ENCODE data around the gene RELCH. TPM values are rescaled to one million over a fixed set of nuclear protein-coding genes. Genes with fewer than 3 reads are reported as not detected.

Gene RELCH
- total and polyA plus RNA-seq, 2 experiments from 2014 or later = 8.6 to 38.6 TPM

DNA sequence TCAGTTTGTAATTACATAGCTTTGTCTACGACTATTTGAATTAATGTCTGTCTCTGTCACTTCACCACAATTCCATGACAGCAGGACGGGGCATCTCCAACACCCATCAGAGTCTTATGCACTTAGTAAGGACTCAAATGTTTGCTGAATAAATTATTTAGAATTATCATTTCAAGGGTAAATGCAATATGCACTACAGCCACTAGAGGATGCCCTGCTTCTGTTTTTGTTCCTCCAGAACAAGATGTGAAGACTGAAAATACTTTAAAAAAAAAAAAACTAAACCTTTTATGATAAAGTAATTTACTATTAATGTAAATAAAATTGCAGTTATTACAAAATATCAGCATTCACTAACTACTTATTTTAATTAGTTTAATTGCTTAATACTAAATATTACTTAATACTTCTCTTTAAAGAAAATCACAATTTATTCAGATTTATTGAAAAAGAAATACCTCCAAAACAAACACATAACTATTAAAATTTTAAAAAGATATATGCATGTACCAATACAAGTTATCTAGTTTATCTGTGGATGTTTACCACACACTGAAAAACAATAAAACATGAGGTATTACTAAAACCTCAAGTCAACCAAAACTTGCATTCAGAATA is 3.4 kb upstream of the RELCH start:
- H3F3A ChIP-seq (ENCODE audit: insufficient read depth) = peaks cover 7% of the 10 kb centered on the region; the same call in 1 of the 2 replicates
- H3K36me3 ChIP-seq (ENCODE audit: low read depth) = no peaks in the 10 kb centered on the region
- H4K20me1 ChIP-seq (ENCODE audit: insufficient read depth) = peaks cover 5% of the 10 kb centered on the region; the same call in 1 of the 2 replicates
- WGBS, 2 experiments (ENCODE audit: low coverage in 1 of 2, low lambda C conversion rate in 2 of 2, missing lambda C conversion rate in 2 of 2) = 0 to 3% methylated on average over 2 of the region's 2 CpGs
- no peak overlapping the region for H3K4me3 ChIP-seq
- H2AFZ ChIP-seq = no peak overlapping the region
- TF ChIP-seq EZH2phosphoT487 (IDR thresholded peaks at IDR 0.05; ENCODE audit: insufficient read depth, low read depth) (no peak), EZH2 (IDR thresholded peaks at IDR 0.05; ENCODE audit: insufficient read depth, poor library complexity, severe bottlenecking) (no peak)
- no peaks in the 10 kb centered on the region for H3K9me3 ChIP-seq (ENCODE audit: low read depth)
- H3K79me2 ChIP-seq (ENCODE audit: insufficient read depth) = peaks cover 34% of the 10 kb centered on the region
- no peaks in the 10 kb centered on the region for H3K9me2 ChIP-seq (ENCODE audit: insufficient read depth)
- DNase-seq = peak; percentile 67
- H3K27ac ChIP-seq = no peak overlapping the region
- H3K9ac ChIP-seq = no peak overlapping the region
- H3K27me3 ChIP-seq (replicated peaks; ENCODE audit: insufficient read depth) = no peaks in the 10 kb centered on the region
- peaks cover 5% of the 10 kb centered on the region for H3K4me1 ChIP-seq (ENCODE audit: insufficient read depth)
- H3K4me2 ChIP-seq (ENCODE audit: unreplicated experiment) = no peak overlapping the region
- in situ Hi-C loops (cut with MboI) = loop anchor here (25.0 kb wide), 1 partner anchor 379 kb away; no protein-coding TSS in a partner anchor

DNA sequence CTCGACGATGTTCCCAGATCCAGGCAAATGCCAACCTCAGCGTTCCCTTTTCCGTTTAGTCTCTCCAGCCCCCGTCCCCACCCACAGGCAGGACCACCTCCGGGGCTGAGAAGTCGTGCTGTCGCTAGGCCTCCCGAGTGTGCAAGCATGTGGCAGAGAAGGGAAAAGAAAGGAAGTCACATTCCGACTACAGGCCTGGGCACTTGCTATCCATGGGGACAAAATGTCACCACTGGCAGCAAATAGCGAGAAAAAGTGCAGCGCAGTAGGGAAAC is 619 bp upstream of the RELCH start:
- H3K9ac ChIP-seq = peak overlapping the region; percentile 77
- H3K9me3 ChIP-seq (ENCODE audit: low read depth) = no peaks in the 10 kb centered on the region
- peak overlapping the region; percentile 100 for H3K4me3 ChIP-seq
- H3K36me3 ChIP-seq (ENCODE audit: low read depth) = no peaks in the 10 kb centered on the region
- H3K79me2 ChIP-seq (ENCODE audit: insufficient read depth) = peaks cover 61% of the 10 kb centered on the region
- in situ Hi-C loops (cut with MboI) = loop anchor here (25.0 kb wide), 1 partner anchor 376 kb away; no protein-coding TSS in a partner anchor
- no peak for TF ChIP-seq EZH2phosphoT487 (IDR thresholded peaks at IDR 0.05; ENCODE audit: insufficient read depth, low read depth)
- no peak for TF ChIP-seq EZH2 (IDR thresholded peaks at IDR 0.05; ENCODE audit: insufficient read depth, poor library complexity, severe bottlenecking)
- H2AFZ ChIP-seq = peak overlapping the region; percentile 99
- peaks cover 17% of the 10 kb centered on the region; the same call in 1 of the 2 replicates for H4K20me1 ChIP-seq (ENCODE audit: insufficient read depth)
- H3K4me1 ChIP-seq (ENCODE audit: insufficient read depth) = peaks cover 19% of the 10 kb centered on the region
- H3F3A ChIP-seq (ENCODE audit: insufficient read depth) = peaks cover 13% of the 10 kb centered on the region; the same call in 1 of the 2 replicates
- WGBS, 2 experiments (ENCODE audit: low coverage in 1 of 2, low lambda C conversion rate in 2 of 2, missing lambda C conversion rate in 2 of 2) = 0 to 1% methylated on average over 10 to 12 of the region's 12 CpGs
- no peak for DNase-seq
- peak overlapping the region; percentile 40 for H3K27ac ChIP-seq
- H3K9me2 ChIP-seq (ENCODE audit: insufficient read depth) = no peaks in the 10 kb centered on the region
- peak overlapping the region; percentile 91 for H3K4me2 ChIP-seq (ENCODE audit: unreplicated experiment)
- H3K27me3 ChIP-seq (replicated peaks; ENCODE audit: insufficient read depth) = no peaks in the 10 kb centered on the region

DNA sequence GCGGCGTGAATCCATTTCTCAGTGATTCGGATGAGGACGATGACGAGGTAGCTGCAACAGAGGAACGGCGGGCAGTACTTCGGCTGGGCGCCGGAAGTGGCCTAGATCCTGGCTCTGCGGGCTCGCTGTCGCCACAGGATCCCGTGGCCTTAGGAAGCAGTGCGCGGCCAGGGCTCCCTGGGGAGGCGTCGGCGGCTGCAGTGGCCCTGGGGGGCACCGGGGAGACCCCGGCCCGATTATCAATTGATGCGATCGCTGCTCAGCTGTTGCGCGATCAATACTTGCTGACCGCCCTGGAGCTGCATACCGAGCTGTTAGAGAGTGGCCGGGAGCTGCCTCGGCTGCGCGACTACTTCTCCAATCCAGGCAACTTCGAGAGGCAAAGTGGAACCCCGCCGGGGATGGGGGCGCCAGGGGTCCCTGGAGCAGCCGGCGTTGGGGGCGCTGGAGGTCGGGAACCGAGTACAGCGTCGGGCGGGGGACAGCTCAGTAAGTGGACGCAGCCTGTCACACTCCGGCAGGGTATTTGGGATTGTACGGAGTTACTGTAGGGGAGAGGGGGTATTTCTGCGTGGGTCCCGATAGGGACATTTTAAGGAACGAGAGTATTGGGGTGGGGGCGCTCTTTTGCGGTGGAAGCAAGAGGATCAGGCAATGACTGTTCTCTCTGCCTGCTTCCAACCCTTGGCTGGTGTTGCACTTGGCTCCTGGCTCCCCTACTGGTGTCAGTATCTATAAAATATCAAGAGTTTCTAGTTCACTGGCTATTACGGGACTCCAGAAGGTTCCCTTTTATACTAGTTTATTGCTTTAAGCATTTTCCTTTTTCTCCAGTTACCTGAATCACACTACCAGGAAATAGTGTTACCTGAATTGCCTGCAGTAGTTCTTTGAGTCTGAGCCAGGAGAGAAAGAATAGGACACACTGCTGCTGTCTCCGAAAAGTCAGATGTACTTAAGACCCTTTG is 772 bp downstream of the RELCH start:
- peak; percentile 73 for DNase-seq
- H4K20me1 ChIP-seq (ENCODE audit: insufficient read depth) = peaks cover 29% of the 10 kb centered on the region; the same call in 1 of the 2 replicates
- no peaks in the 10 kb centered on the region for H3K36me3 ChIP-seq (ENCODE audit: low read depth)
- H3K4me1 ChIP-seq (ENCODE audit: insufficient read depth) = peaks cover 19% of the 10 kb centered on the region
- TF ChIP-seq EZH2 (IDR thresholded peaks at IDR 0.05; ENCODE audit: insufficient read depth, poor library complexity, severe bottlenecking) = no peak
- no peak for TF ChIP-seq EZH2phosphoT487 (IDR thresholded peaks at IDR 0.05; ENCODE audit: insufficient read depth, low read depth)
- H3K9me3 ChIP-seq (ENCODE audit: low read depth) = no peaks in the 10 kb centered on the region
- peaks cover 13% of the 10 kb centered on the region; the same call in 1 of the 2 replicates for H3F3A ChIP-seq (ENCODE audit: insufficient read depth)
- 1 to 2% methylated on average over 43 to 45 of the region's 54 CpGs for WGBS, 2 experiments (ENCODE audit: low coverage in 1 of 2, low lambda C conversion rate in 2 of 2, missing lambda C conversion rate in 2 of 2)
- H3K27ac ChIP-seq = peak overlapping the region; percentile 78
- H3K27me3 ChIP-seq (replicated peaks; ENCODE audit: insufficient read depth) = no peaks in the 10 kb centered on the region
- H3K9ac ChIP-seq = peak overlapping the region; percentile 93
- in situ Hi-C loops (cut with MboI) = loop anchor here (25.0 kb wide), 1 partner anchor 374 kb away; no protein-coding TSS in a partner anchor
- peak overlapping the region; percentile 100 for H3K4me2 ChIP-seq (ENCODE audit: unreplicated experiment)
- H3K79me2 ChIP-seq (ENCODE audit: insufficient read depth) = peaks cover 67% of the 10 kb centered on the region
- H3K9me2 ChIP-seq (ENCODE audit: insufficient read depth) = no peaks in the 10 kb centered on the region
- H2AFZ ChIP-seq = peak overlapping the region; percentile 100
- peak overlapping the region; percentile 100 for H3K4me3 ChIP-seq

DNA sequence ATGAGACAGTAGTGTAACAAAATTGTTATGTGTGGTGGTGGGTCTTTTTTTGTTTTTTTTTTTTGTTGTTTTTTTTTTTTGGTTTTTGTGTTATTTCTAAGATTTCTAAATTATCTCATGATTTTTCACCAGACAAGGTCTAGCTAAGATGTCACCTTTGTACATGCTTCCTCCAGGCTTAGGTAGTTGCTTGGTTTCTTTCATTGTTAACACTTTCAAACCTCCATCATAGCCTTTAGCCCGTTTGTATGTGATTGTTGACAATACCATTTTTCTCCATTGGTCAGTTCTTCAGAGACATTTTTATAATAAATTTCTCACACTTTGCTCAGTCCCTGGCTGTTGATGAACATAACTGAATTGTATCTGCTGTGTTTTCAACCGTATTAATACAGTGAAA is 2.2 kb downstream of the RELCH start:
- Histone ChIP-seq H3K9me3 (ENCODE audit: low read depth) (no peaks in the 10 kb centered on the region), H3K27me3 (replicated peaks; ENCODE audit: insufficient read depth) (no peaks in the 10 kb centered on the region), H3K4me2 (ENCODE audit: unreplicated experiment) (peak overlapping the region; percentile 100), H3K36me3 (ENCODE audit: low read depth) (no peaks in the 10 kb centered on the region), H4K20me1 (ENCODE audit: insufficient read depth) (peaks cover 40% of the 10 kb centered on the region; the same call in 1 of the 2 replicates), H3K9ac (peak overlapping the region; percentile 93), H3K27ac (no peak overlapping the region), H3K4me1 (ENCODE audit: insufficient read depth) (peaks cover 19% of the 10 kb centered on the region), H3K4me3 (peak overlapping the region; percentile 100), H3F3A (ENCODE audit: insufficient read depth) (peaks cover 13% of the 10 kb centered on the region; the same call in 1 of the 2 replicates), H2AFZ (no peak overlapping the region), H3K9me2 (ENCODE audit: insufficient read depth) (no peaks in the 10 kb centered on the region), H3K79me2 (ENCODE audit: insufficient read depth) (peaks cover 76% of the 10 kb centered on the region)
- no peak for TF ChIP-seq EZH2 (IDR thresholded peaks at IDR 0.05; ENCODE audit: insufficient read depth, poor library complexity, severe bottlenecking)
- no peak for TF ChIP-seq EZH2phosphoT487 (IDR thresholded peaks at IDR 0.05; ENCODE audit: insufficient read depth, low read depth)
- no peak for DNase-seq
- in situ Hi-C loops (cut with MboI) = loop anchor here (25.0 kb wide), 1 partner anchor 373 kb away; no protein-coding TSS in a partner anchor
- WGBS, 2 experiments (ENCODE audit: low coverage in 1 of 2, low lambda C conversion rate in 2 of 2, missing lambda C conversion rate in 2 of 2) = 31 to 40% methylated on average over 2 of the region's 2 CpGs
